GM12878 (cell line): ENCODE results near the gene RPIA. TPM values are rescaled to one million over a fixed set of nuclear protein-coding genes. Genes with fewer than 3 reads are reported as not detected.
A peak's percentile ranks its signal among the peaks of the same experiment; 100 is the strongest.

Experiments used
- ATF3 ChIP-seq: IDR thresholded peaks from 2 replicates; pipeline ENCODE4 v1.6.1; 2011; ENCODE audit warnings: low read depth, mild to moderate bottlenecking, low read length, moderate library complexity, borderline replicate concordance; ENCODE audit errors: extremely low read depth
- BHLHE40 ChIP-seq, 2 experiments: fragments of 450-650 bp in 1 of 2; IDR thresholded peaks; 2 replicates each; pipeline ENCODE4 v1.6.1; 2011 to 2017; ENCODE audit warnings: low read depth in 2 of 2, borderline replicate concordance in 1 of 2, improper control_type of control experiment in 1 of 2, low read length in 1 of 2, mild to moderate bottlenecking in 1 of 2
- CEBPB ChIP-seq, 2 experiments: fragments of 150-350 bp in 1 of 2; IDR thresholded peaks; 2 replicates each; pipeline ENCODE4 v1.6.1; 2012 to 2014; ENCODE audit warnings: low read depth in 2 of 2, low read length in 2 of 2, borderline replicate concordance in 1 of 2, inconsistent platforms in 1 of 2
- CTCF ChIP-seq, 3 experiments: IDR thresholded peaks in 2 of 3; conservative IDR thresholded peaks in 1 of 3; 2 replicates each; pipeline ENCODE4 v1.5.1; 2011; ENCODE audit warnings: low read depth in 3 of 3, low read length in 3 of 3, mild to moderate bottlenecking in 3 of 3, control low read depth in 2 of 3, moderate library complexity in 2 of 3, inconsistent platforms in 1 of 3, mixed read lengths in 1 of 3; ENCODE audit not compliant: control insufficient read depth in 2 of 3, insufficient read depth in 1 of 3; ENCODE audit errors: extremely low read depth in 1 of 3
- EED ChIP-seq: sonication (generic); IDR thresholded peaks from 2 replicates; pipeline ENCODE4 v1.6.1; 2016; ENCODE audit warnings: antibody characterized with exemption, low read depth
- ELK1 ChIP-seq: IDR thresholded peaks from 2 replicates; pipeline ENCODE4 v1.6.1; 2012; ENCODE audit warnings: low read depth, low read length, improper control_type of control experiment
- MTA2 ChIP-seq: fragments of 450-650 bp; IDR thresholded peaks from 2 replicates; pipeline ENCODE4 v1.6.1; 2016; ENCODE audit warnings: low read depth, mild to moderate bottlenecking, moderate library complexity
- NBN ChIP-seq: fragments of 450-650 bp; IDR thresholded peaks from 2 replicates; pipeline ENCODE4 v1.6.1; 2016
- PAX5 ChIP-seq: IDR thresholded peaks from 2 replicates; pipeline ENCODE4 v1.6.1; 2011; ENCODE audit warnings: low read depth, low read length, borderline replicate concordance
- RBBP5 ChIP-seq: fragments of 200-600 bp; sonication (generic); conservative IDR thresholded peaks from 2 replicates; pipeline ENCODE4 v1.6.1; 2016
- RFX5 ChIP-seq: IDR thresholded peaks from 2 replicates; pipeline ENCODE4 v1.6.1; 2011; ENCODE audit warnings: low read depth, low read length, improper control_type of control experiment
- SIN3A ChIP-seq: IDR thresholded peaks from 2 replicates; pipeline ENCODE4 v1.6.1; 2012; ENCODE audit warnings: low read depth, low read length, improper control_type of control experiment
- STAT1 ChIP-seq: fragments of 450-650 bp; conservative IDR thresholded peaks from 2 replicates; pipeline ENCODE4 v1.6.1; 2014; ENCODE audit warnings: antibody characterized with exemption, mild to moderate bottlenecking
- TBL1XR1 ChIP-seq: IDR thresholded peaks from 2 replicates; pipeline ENCODE4 v1.6.1; 2012; ENCODE audit warnings: low read depth, low read length, improper control_type of control experiment
- ZBED1 ChIP-seq: IDR thresholded peaks from 2 replicates; pipeline ENCODE4 v1.6.1; 2016; ENCODE audit warnings: borderline replicate concordance
- ZNF24 ChIP-seq: fragments of 450-650 bp; IDR thresholded peaks from 2 replicates; pipeline ENCODE4 v1.6.1; 2017; ENCODE audit warnings: antibody characterized with exemption, mild to moderate bottlenecking
- ZNF592 ChIP-seq: fragments of 450-650 bp; IDR thresholded peaks from 2 replicates; pipeline ENCODE4 v1.6.1; 2017; ENCODE audit warnings: mild to moderate bottlenecking, moderate library complexity
- ZZZ3 ChIP-seq: IDR thresholded peaks from 2 replicates; pipeline ENCODE4 v1.6.1; 2011; ENCODE audit warnings: low read depth; ENCODE audit not compliant: control insufficient read depth, insufficient read length
- polyA plus RNA-seq, 11 experiments: library from polyadenylated mRNA; depleted of rRNA in 4 of 11; unstranded in 6 of 11; stranded (reverse) in 5 of 11; fragments of >200 nt; fragmentation: Nextera tagmentation in 4 of 11; fragmentation: Illumina TruSeq in 1 of 11; extraction: Ambion mirVana in 4 of 11; extraction: Trizol in 1 of 11; gene quantifications; 1 replicate in 1 of 11; 2 replicates in 10 of 11; pipeline versions ENCODE4 v1.2.1 to v1.2.3, GENCODE V29; 2011 to 2016; ENCODE audit warnings: inconsistent platforms in 2 of 11, missing spikeins in 2 of 11, low read depth in 1 of 11
- total RNA-seq, 4 experiments: library from RNA; depleted of rRNA in 3 of 4; stranded (reverse); fragments of >200 nt in 3 of 4; fragmentation: Illumina TruSeq in 1 of 4; extraction: Trizol in 1 of 4; gene quantifications; 2 replicates each; pipeline versions ENCODE4 v1.2.1 to v1.2.3, GENCODE V29; 2013 to 2021

Gene RPIA
- total and polyA plus RNA-seq, 10 of the 15 experiments (the other 5 are each of a cell fraction or from before 2014, with no cell fraction given): 7.1 to 58.1 (median 41.6) TPM

DNA sequence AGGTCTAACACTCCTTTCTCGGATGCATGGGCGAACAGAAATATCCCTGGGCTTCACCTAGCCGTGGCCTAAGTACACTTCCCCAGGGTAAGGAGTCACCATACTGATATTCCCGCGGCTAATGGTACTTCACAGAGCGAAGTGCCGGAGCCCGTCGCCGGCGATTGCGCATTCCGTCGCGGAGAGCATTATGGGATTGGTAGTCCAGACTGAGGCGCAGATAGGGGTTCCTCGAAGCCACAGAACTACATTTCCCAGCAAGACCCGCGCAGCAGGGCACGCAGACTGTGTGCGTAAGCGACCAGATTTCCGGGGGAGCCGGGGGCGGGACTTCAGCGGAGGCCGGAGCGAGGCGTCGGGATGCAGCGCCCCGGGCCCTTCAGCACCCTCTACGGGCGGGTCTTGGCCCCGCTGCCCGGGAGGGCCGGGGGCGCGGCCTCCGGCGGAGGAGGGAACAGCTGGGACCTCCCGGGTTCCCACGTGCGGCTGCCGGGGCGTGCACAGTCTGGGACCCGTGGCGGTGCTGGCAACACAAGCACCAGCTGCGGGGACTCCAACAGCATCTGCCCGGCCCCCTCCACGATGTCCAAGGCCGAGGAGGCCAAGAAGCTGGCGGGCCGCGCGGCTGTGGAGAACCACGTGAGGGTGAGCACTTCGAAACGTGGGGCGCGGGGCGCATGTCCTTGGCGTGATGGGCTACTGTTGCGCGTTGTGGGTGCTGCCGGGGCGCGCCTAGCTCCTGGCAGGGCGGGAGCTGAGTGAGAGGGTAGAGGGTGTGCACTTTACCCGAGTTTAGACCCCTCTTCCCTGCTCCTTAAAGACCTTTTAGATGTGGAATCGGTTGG is at the start of gene RPIA (continued):
- TF ChIP-seq ELK1 (peak; percentile 82), RBBP5 (no peak), STAT1 (no peak), ZNF592 (no peak), TBL1XR1 (peak; percentile 53; the same call in 1 of the 2 replicates), ZBED1 (0 out of 2 replicates have a peak, but pooled peaks have one; percentile 40), CEBPB (IDR thresholded peaks at IDR 0.05; ENCODE audit: borderline replicate concordance in 1 of 2, low read depth in 2 of 2, low read length in 2 of 2) (peak in 1 of 2 experiments; percentile 29; a peak in 1 of 4 replicates), BHLHE40 (IDR thresholded peaks at IDR 0.05; ENCODE audit: borderline replicate concordance in 1 of 2, low read depth in 2 of 2, low read length in 1 of 2) (peak; percentile 86 to 96; a peak in 3 of 4 replicates), NBN (peak; percentile 96), CTCF (IDR thresholded peaks at IDR 0.05 in 2 of 3, conservative IDR thresholded peaks at IDR 0.05 in 1 of 3; ENCODE audit: control insufficient read depth in 2 of 3, extremely low read depth in 1 of 3, insufficient read depth in 1 of 3, low read depth in 3 of 3, low read length in 3 of 3) (peak; percentile 58 to 81 (median 80)), EED (no peak), RFX5 (0 out of 2 replicates have a peak, but pooled peaks have one; percentile 38), MTA2 (no peak), ATF3 (peak; percentile 94), PAX5 (no peak; the same call in 1 of the 2 replicates), ZNF24 (no peak), ZZZ3 (no peak), SIN3A (peak; percentile 90)
